Measurements from ENCODE around the gene SH3BGRL. TPM values are rescaled to one million over a fixed set of nuclear protein-coding genes. Genes with fewer than 3 reads are reported as not detected.
A peak's percentile ranks its signal among the peaks of the same experiment; 100 is the strongest.

The SH3BGRL gene
- total and polyA plus RNA-seq, 9 of the 15 experiments (the other 6 are each of a cell fraction or from before 2014, with no cell fraction given) = 21.3 to 74.3 (median 45.4) TPM

GRCh38 chrX:81174286-81174685 is 27.6 kb upstream of the SH3BGRL start:
- intact Hi-C loops (cut with micrococcal nuclease) = loop anchor here (2.0 kb wide), 1 partner anchor 203 kb away; no protein-coding TSS in a partner anchor
- no TSS peak for BruUV-seq (replicated peaks)
- CTCF ChIA-PET (ENCODE audit: low intra/inter-chr PET ratio) = interaction anchor here (1.2 kb wide), 1 partner anchor 298 kb away, joined by 3 read pairs; no protein-coding TSS in a partner anchor
- 0 out of 3 replicates have a peak, but pooled peaks have one; percentile 32 for ATAC-seq
- H2AFZ ChIP-seq (ENCODE audit: low read depth, low read length) = no peak overlapping the region
- no peaks in the 10 kb centered on the region for H3K27me3 ChIP-seq (ENCODE audit: control insufficient read depth in 2 of 2, insufficient read depth in 2 of 2, low read length in 2 of 2)
- H3K9me1 ChIP-seq (ENCODE audit: control insufficient read depth, insufficient read depth, low read length) = no peaks in the 10 kb centered on the region
- TF ChIP-seq RAD21 (CRISPR knock-in tag; conservative IDR thresholded peaks at IDR 0.05 in 1 of 2, IDR thresholded peaks at IDR 0.05 in 1 of 2) = 0 out of 4 replicates have a peak, but pooled peaks have one; percentile 8 to 14
- no peak for TF ChIP-seq ZNF766 (CRISPR knock-in tag; conservative IDR thresholded peaks at IDR 0.05)
- TF ChIP-seq, protein P1, sequence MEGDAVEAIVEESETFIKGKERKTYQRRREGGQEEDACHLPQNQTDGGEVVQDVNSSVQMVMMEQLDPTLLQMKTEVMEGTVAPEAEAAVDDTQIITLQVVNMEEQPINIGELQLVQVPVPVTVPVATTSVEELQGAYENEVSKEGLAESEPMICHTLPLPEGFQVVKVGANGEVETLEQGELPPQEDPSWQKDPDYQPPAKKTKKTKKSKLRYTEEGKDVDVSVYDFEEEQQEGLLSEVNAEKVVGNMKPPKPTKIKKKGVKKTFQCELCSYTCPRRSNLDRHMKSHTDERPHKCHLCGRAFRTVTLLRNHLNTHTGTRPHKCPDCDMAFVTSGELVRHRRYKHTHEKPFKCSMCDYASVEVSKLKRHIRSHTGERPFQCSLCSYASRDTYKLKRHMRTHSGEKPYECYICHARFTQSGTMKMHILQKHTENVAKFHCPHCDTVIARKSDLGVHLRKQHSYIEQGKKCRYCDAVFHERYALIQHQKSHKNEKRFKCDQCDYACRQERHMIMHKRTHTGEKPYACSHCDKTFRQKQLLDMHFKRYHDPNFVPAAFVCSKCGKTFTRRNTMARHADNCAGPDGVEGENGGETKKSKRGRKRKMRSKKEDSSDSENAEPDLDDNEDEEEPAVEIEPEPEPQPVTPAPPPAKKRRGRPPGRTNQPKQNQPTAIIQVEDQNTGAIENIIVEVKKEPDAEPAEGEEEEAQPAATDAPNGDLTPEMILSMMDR (IDR thresholded peaks at IDR 0.05 in 2 of 3, conservative IDR thresholded peaks at IDR 0.05 in 1 of 3; ENCODE audit: insufficient read depth in 2 of 3, low read depth in 1 of 3, low read length in 3 of 3) = peak in 1 of 3 experiments; percentile 20; a peak in 1 of 6 replicates
- no peaks in the 10 kb centered on the region for H3K36me3 ChIP-seq (ENCODE audit: control insufficient read depth, insufficient read depth, low read length)
- no peak for FAIRE-seq
- H4K20me1 ChIP-seq (replicated peaks; ENCODE audit: control insufficient read depth, insufficient read depth, low read length) = no peaks in the 10 kb centered on the region
- H3K4me1 ChIP-seq (replicated peaks in 1 of 2; ENCODE audit: control insufficient read depth in 2 of 2, insufficient read depth in 2 of 2, low read length in 2 of 2) = no peaks in the 10 kb centered on the region
- no peak overlapping the region for H3K4me2 ChIP-seq (ENCODE audit: insufficient read depth, low read length)
- DNase-seq (ENCODE audit: extremely low read depth in 1 of 4, low spot score in 3 of 4) = peak in 1 of 4 experiments; percentile 9
- H3K9ac ChIP-seq (ENCODE audit: insufficient read depth in 1 of 2, low read depth in 2 of 2, low read length in 2 of 2) = no peak overlapping the region
- 0% methylated on average over 1 of the region's 1 CpG for WGBS (ENCODE audit: insufficient coverage, low coverage, missing lambda C conversion rate)
- no peak overlapping the region for H3K27ac ChIP-seq (ENCODE audit: extremely low read depth, low read depth, low read length)
- H3K9me3 ChIP-seq (replicated peaks; ENCODE audit: control insufficient read depth, insufficient read depth, low read depth, low read length) = no peaks in the 10 kb centered on the region
- H3K79me2 ChIP-seq (ENCODE audit: control insufficient read depth, insufficient read depth, low read length) = no peaks in the 10 kb centered on the region
- no peak overlapping the region for H3K4me3 ChIP-seq
- POLR2A ChIA-PET = no interaction called here
- in situ Hi-C loops (cut with MboI) = no loop called here
